NOMO-1 (cell line): ENCODE results near the gene CHRNB2.
"Not testable (repeated sequence)": the region's sequence is repeated elsewhere in the genome, so short reads cannot be mapped to it uniquely, and the experiment has no call there.

ENCODE experiments used
- DNase-seq, 2 experiments: peaks; one replicate each; lab custom pipeline; 2025; ENCODE audit not compliant: unreplicated experiment in 2 of 2; lab: John Stamatoyannopoulos, UW

Gene CHRNB2, protein sequence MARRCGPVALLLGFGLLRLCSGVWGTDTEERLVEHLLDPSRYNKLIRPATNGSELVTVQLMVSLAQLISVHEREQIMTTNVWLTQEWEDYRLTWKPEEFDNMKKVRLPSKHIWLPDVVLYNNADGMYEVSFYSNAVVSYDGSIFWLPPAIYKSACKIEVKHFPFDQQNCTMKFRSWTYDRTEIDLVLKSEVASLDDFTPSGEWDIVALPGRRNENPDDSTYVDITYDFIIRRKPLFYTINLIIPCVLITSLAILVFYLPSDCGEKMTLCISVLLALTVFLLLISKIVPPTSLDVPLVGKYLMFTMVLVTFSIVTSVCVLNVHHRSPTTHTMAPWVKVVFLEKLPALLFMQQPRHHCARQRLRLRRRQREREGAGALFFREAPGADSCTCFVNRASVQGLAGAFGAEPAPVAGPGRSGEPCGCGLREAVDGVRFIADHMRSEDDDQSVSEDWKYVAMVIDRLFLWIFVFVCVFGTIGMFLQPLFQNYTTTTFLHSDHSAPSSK

DNA sequence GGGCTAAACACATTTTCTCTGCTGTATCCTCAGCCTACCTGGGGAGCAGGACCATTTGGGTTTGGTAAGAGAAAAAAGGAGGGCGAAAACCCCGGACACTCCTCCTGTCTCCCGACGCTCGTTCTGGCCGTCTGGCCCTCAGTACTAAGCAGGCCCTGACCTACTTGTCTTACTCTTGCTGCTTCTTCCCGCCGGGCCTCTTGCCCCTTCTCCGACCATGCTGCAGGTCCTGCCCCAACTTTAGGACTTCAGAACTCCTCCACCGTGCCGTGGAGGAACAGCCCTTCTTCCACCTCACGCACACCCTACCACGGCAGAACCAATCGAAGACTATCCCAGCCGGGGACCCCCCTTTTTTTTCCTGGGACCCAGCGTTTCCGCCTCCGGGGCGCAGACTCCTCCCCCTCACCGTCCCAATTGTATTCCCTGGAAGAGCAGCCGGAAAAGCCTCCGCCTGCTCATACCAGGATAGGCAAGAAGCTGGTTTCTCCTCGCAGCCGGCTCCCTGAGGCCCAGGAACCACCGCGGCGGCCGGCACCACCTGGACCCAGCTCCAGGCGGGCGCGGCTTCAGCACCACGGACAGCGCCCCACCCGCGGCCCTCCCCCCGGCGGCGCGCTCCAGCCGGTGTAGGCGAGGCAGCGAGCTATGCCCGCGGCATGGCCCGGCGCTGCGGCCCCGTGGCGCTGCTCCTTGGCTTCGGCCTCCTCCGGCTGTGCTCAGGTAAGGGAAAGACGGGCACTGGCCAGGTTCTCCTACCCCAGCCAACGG, at the start of gene CHRNB2:
CHRNB2 (plus strand) TSS at position 393 of the 771 bp plus-strand sequence; CDS start at position 660, 267 bp downstream.
- DNase-seq: peak; percentile 29 to 33

DNA sequence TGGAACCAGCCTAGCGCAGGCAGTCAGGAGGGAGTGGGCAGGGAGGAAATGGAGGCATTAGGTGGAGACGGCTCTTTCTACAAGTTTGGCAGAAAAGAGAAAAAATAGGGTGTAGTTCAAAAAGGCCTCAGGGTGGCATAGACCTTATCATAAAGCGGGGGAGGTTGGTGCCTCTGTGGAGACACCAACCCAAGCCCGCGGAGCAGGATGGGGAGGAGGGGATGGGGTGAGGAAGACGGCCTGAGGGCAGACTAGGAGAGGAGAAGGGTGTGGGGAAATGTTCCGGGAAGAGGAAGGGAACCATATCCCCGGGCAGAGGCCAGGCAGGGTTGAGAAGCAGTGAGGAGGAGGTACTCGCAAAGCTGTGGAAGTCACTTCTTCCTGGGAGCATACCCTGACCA, 48.0 kb upstream of the CHRNB2 start:
- no peak for DNase-seq

DNA sequence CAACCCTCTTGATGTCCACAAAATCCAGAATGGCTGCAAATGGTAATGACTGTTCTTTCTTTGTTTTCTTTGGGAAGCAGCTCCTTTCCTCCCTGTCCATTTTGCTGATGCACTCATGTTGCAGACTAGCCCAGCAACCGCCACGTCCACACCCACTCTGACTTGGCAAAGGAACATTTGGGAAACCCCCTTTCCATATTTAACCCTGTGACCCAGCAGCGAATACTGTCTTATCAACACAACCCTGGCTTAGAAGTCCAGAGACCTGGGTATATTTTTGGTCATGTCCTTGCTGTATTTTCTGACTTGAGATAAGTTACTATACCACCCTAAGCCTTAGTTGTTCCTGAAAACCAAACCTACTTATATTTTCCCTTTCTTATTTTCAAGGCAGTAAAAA, 47.2 kb upstream of the CHRNB2 start:
- DNase-seq: no peak

DNA sequence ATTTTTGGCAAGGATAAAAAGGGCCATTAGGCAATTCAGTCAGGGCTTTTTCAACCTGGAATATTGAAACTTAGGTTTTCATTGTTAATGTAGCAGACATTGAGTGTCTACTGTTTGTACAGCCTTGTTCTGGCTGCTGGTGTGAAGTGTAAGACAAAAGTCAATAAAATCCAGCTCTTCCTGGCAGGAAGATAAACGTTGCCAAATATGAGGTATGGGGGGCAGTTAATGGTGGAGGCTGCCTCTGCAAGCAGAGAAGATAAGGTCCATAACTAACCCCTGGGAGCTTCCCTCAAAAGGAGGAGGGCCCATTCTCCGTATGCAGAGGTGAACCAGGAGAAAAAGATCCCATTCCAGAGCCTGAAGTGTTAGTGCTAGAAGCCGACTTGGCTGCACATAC, 45.9 kb upstream of the CHRNB2 start:
- no peak for DNase-seq

DNA sequence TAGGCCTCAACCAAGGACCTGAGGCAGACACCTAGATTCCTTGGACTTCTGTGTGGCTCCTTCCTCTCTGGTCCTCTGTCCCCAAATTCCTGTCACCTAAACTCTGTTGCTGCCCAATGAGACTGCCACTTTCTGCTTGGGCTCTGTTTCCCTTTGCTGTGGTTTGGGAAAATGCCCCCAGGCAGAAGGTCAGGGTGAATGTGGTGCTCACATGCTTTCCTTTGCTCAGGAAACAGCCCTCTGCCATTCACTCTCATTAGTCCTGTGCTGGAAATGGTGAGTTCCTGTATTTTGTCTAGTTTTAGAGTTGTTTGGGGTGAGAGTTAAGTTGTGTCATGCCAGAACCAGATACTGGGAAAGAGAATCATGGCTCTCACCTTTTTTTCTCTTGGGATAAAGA, 42.7 kb upstream of the CHRNB2 start:
- DNase-seq: no peak

DNA sequence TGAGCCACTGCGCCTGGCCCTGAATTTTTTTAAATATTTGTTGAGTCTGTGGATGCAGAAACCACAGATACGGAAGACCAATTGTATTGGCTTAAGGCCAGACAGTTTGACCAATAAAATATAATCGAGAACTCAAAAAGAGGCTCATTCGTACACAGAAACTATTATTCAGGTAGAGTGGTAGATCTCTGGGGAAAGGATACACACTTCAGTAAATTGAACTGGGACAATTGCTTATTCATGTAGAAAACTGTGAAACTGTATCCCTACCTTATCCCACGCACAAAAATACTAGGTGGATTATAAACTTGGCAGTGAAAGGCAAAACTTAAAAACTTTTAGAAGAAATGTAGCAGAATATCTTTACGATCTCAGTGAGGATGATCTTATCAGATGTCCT, 40.4 kb upstream of the CHRNB2 start:
- DNase-seq: no peak

DNA sequence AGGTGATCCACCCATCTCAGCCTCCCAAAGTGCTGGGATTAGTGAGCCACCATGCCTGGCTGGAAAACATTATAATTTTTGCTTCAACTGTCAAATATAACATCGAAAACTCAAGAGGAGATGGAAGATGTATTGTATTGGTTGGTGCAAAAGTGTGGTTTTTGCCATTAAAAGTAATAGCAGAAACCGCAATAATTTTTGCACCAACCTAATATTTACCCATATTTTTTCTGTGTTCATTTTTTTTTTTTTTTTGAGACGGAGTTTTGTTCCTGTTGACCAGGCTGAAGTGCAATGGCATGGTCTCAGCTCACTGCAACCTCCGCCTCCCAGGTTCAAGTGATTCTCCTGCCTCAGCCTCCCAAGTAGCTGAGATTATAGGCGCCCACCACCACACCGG, 38.3 kb upstream of the CHRNB2 start:
- no peak for DNase-seq

DNA sequence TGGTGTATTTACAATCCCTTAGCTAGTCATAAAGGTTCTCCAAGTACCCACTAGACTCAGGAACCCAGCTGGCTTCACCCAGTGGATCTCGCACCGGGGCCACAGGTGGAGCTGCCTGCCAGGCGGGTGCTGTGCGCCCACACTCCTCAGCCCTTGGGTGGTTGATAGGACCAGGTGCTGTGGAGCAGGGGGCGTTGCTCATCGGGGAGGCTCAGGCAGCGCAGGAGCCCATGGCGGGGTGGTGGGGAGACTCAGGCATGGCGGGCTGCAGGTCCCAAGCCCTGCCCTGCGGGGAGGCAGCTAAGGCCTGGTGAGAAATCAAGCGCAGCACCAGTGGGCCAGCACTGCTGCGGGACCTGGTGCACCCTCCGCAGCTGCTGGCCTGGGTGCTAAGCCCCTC, 35.6 kb upstream of the CHRNB2 start:
- not testable (repeated sequence) for DNase-seq

DNA sequence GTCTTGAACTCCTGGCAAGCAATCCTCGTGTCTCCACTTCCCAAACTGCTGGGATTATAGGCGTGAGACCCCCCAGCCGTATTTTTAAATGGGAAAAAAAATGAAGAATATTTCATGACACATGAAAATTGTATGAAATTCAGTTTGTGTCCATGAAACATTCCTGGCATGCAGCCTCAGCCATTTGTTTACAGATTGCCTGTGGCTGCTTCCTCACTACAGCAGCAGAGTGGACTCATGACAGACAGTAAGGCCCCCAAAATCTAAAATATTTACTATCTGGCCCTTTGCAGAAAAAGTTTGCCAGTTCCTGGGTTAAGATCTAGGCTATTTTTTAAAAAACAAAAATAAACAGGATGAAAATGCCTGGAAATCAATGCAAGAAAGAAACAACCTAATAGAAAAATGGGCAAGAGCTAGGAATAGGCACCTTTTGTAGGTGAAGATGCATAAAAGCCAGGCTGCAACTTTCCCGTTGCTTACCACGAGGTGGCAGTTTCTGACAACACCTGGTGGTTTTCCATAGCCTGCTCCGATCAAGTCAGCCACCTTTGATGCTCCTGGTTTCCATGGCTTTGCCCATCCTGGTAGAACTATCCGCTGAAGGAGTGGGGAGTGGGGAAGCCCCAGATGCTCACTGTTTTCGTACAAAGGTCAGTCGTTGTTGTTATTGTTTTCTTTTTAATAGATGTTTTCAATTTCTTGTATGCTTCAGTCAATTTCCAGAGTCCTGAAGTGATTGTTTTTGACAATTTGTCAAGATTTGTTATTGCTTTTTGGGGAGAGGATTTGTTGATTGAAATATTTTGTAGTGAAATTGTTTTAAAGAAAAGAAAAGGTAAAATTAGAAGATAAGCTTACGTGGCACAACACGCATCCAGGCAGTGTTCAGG, 33.4 kb upstream of the CHRNB2 start:
- no peak for DNase-seq

DNA sequence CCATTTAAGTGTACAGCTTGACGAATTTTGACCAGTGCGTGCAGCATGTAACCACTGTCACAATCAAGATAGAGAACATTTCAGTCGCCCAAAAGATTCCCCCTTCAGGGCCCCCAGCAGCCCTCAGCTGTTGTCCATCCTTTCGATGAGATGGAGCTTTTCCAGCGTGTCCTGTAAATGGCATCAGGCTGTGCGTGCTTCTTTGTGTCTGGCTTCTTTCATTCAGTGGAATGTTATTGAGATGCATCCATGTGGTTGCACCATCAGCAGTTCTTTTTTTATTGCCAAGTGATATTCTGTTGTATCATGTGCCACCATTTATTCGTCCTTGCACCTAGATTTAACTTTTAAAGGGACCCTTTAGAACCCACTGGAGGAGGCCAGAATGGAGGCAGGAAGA, 31.0 kb upstream of the CHRNB2 start:
- DNase-seq: no peak

DNA sequence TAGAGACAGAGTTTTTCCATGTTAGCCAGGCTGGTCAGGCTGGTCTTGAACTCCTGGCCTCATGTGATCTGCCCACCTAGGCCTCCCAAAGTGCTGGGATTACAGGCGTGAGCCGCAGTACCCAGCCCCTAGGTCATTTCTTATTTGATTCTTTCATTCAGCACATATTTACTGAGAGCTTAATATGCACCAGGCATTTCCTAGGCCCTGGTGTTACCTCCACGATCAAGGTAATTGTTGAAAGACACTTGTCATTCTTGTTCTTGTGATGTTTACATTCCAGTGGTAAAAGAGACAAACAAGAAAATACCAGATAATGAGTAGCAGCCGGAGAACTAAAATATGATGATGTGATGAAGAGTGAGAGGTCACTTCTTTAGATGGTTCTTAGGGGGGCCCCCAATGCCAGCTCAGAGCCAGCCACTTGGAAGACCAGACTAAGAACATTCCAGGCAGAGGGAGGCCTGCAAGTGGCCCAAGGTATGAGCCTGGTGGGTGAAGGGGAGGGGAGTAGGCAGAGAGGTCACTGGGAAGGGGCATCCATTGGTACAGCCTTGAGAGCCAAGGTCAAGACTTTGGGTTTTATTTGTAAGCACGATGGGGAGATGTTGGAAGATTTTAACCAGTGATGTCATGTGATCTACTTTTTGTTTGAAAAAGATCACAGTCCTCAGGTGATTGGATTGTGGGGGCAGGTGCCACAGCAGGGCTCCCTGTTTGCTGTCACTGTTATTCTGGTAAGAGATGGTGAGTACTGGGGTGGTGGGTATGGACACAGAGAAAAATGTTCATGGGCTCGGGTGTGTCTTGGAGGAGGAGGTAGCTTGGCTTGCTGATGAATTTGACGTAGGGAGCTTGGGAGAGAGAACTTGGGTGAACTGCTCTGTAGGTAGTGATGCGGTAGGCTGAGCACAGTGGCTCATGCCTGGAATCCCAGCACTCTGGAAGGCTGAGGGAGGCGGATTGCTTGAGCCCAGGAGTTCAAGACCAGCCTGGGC, 27.8 kb upstream of the CHRNB2 start:
- DNase-seq: no peak

DNA sequence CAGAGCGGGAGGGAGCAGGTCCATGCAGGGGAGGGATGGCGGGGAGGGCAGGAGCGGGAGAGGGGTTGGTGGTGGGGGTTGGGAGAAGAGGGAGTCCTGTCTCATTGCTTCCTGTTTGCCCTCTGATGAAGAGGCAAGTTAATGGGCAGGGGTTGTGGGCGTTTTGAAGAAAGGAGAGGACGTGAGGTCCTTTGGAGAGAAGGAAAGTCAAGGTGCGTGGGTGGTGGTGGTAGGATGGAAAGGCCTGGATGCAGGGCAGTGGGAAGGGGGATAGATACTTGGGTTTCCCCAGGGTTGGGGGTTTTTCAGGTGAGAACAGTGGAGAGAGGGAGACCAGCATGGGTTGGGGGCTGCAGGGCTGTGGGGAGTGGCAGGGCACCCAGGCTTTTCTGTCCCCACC, 26.3 kb upstream of the CHRNB2 start:
- DNase-seq: no peak

DNA sequence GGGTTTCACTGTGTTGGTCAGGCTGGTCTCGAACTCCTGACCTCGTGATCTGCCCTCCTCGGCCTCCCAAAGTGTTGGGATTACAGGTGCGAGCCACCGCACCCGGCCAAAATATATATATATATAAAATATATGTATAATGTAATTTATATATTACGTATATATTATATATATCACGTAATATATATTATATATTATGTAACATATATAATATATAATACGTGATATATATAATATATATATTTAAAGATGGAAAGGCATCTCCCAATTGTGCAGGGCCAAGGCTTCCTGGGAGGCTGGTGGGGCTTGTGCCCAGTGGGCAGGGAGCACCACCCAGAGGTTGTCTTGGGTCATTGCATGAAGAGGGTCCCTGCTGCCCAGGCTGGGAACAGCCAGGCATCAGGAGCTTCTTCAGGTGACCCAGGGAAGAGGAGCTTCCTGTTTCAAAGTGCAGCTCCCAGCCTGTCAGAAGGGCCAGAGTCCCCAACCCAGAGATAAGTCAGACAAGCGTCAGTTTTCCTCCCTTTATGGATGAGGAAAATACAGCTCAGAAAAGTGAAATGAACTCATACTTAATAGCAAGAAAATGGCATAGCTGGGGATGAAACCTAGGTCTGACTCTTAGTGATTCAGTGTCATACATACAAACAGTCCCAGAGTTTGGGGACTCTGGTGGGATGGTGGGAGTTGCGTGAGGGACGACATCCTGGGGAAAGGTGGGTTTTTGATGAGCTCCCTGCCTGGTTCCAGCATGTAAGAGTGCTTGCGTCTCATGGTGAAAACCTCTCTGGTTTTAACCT, 21.1 kb upstream of the CHRNB2 start:
- peak; percentile 33 to 66 for DNase-seq

DNA sequence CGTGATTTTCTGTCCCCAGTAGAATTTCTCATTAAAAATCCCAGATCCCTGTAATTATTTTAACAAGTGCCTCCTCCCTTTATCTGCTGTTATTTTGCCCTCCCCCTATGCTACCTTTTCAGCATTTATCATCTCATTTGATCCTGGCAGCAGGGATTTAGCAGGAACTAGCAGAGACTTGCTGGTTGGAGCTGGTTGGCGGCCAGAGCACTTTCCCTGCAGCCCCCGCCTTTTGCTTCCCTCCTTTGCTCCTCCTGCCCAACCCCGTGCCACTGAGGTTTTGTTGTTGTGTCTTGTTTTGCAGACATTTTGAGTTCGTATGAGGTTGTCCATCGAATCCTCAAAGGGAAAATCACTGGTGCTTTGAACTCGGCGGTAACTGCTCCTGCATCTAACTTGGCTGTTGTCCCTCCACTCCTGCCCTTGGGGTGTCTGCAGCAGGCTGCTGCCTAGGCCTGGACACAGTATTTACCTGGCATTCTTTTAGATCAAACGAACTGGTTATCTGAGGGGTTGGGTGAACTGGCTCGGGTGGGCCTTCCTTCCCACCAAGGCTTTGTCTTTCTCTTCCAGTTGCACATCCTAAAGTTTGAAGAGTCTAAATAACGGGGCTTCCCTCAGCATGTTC, 20.4 kb upstream of the CHRNB2 start:
- DNase-seq: no peak

DNA sequence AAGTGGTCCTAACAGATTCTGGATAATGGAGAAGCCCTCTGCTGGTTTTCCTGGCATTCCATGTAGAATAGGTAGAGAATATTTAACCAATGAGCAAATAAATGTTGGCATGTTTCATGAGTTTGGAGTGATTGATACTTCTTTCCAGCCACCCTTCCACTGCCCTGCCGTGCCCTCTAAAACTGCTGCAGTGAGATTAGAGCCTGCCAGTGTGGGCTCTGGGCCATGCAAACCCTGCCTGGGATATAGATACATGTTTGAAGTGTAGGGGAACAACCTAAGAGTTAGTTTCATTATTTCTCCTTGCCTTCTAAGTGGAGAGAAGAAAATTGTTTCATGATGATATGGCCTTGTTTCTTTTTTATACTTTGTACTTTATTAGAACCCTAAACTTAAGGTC, 19.6 kb upstream of the CHRNB2 start:
- DNase-seq: no peak

DNA sequence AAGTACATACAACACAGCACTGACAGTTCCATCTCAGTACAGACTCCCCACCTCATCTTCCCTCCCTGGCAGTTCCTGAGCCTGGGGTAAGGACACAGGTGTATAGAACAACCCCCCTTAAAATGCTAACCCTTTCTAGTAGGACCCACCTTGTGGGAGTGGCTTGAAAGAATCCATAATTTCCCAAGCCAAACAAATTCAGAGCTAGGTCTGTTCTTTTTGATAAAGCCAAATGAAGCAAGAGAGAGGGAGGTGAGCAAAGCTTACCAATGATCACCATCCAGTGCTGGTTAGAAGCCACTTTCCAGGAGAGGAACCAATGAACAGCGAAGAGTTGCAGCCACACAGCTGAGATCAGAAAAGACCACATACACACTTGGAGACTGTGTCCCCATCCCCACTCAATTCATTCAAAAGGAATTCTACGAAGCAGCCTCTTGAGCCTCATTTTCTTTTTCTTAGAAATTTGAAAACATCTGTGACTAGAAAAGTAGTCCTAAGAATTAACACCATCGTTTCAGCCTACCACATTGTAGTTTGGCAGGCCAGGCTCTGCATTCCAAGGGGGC, 18.3 kb upstream of the CHRNB2 start:
- no peak for DNase-seq

DNA sequence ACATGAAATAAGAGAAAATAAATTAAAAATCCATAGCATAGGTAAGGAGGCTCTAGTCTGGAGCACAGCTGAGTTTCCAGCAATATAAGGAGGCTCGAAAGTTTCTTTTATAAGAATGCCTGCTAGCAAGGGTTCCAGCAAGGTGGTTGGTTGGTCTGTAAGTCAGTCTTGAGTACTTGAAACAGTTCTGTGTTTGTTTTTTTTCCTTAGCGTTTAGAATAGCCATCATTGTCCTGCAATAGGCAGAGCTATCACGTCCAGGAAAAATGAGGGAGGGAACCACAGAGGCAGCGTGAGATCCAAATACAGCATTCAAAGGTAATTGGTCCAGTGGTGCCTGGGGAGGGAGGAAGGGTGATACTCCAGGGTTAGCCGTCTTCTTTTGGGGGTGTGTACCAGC, 17.5 kb upstream of the CHRNB2 start:
- DNase-seq: no peak

DNA sequence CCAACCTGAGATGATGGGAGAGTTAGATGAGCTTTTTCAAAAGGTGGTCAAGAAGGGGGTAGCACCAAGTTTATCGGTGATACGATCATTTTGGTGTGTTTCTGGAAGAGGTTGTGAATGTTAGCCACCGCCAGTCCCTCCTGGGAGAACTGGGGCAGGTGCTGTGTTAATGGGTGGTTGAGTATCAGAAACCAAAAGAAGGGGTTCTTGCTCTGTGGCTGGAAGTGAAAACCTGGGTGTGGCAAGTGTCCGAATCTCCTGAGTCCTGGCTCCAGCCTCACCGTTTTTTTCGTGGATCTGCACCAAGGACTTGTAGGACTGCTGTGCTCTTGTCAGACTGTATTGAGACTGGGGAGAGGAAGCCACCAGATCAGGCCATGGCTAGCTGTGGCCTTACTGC, 16.9 kb upstream of the CHRNB2 start:
- DNase-seq: no peak
